Cardiac muscle cell (in vitro differentiated cells and primary cell): ENCODE measurements around the gene FHIT. TPM values are rescaled to one million over a fixed set of nuclear protein-coding genes. Genes with fewer than 3 reads are reported as not detected.

Source experiments
- DNase-seq, 2 donors: peaks; one replicate each; pipeline versions ENCODE4 v3.0.0 to v3.0.0-alpha.2; 2010 to 2017; ENCODE audit warnings: low read depth in 1 of 2, low spot score in 1 of 2
- H3K27ac ChIP-seq: fragments of 200-600 bp; sonication (generic); 2 replicates; pipeline ENCODE4 v1.5.1; 2016
- H3K27me3 ChIP-seq: fragments of 200-600 bp; sonication (generic); 2 replicates; pipeline ENCODE4 v1.6.0; 2016; ENCODE audit warnings: control low read depth
- H3K36me3 ChIP-seq: fragments of 200-600 bp; sonication (generic); 2 replicates; pipeline ENCODE4 v1.5.1; 2016; ENCODE audit warnings: control low read depth
- H3K4me1 ChIP-seq: fragments of 200-600 bp; sonication (generic); 2 replicates; pipeline ENCODE4 v1.8.1; 2017; ENCODE audit warnings: low read depth, mild to moderate bottlenecking, mixed run types
- H3K4me3 ChIP-seq: fragments of 200-600 bp; sonication (generic); 2 replicates; pipeline ENCODE4 v1.5.1; 2016; ENCODE audit warnings: mild to moderate bottlenecking
- H3K9me3 ChIP-seq: fragments of 200-600 bp; sonication (generic); 2 replicates; pipeline ENCODE4 v1.5.1; 2017; ENCODE audit warnings: low read depth, mild to moderate bottlenecking, control low read depth
- CTCF ChIP-seq: IDR thresholded peaks from 2 replicates; pipeline ENCODE4 v1.5.1; 2012; ENCODE audit warnings: low read depth, mild to moderate bottlenecking, low read length
- polyA plus RNA-seq: library from polyadenylated mRNA; unstranded; fragments of >200 nt; fragmentation: Nextera tagmentation; extraction: Ambion mirVana; gene quantifications from 2 replicates; pipeline ENCODE4 v1.2.1, GENCODE V29; 2016
- total RNA-seq: library from RNA; depleted of rRNA; stranded (reverse); fragments of >200 nt; gene quantifications from 2 replicates; pipeline ENCODE4 v1.2.3, GENCODE V29; 2016

Gene FHIT
- total and polyA plus RNA-seq, 2 experiments from 2014 or later, result 6.9 to 12.5 TPM

GRCh38 chr3:60355825-60356224, 895.4 kb downstream of the FHIT start:
- H3K27me3 ChIP-seq, result no peaks in the 10 kb centered on the region
- H3K36me3 ChIP-seq, result no peaks in the 10 kb centered on the region
- DNase-seq, result no peak
- no peak overlapping the region for H3K4me3 ChIP-seq
- H3K27ac ChIP-seq, result no peak overlapping the region
- TF ChIP-seq CTCF, result no peak
- no peaks in the 10 kb centered on the region for H3K4me1 ChIP-seq
- H3K9me3 ChIP-seq, result no peaks in the 10 kb centered on the region

- TF ChIP-seq CTCF, result no peak
- H3K4me3 ChIP-seq, result no peak overlapping the region
These were observed 899.8 kb downstream of the FHIT start for GRCh38 chr3:60351481-60351880.

GRCh38 chr3:60344340-60344739, 906.9 kb downstream of the FHIT start:
- no peak for TF ChIP-seq CTCF
- Histone ChIP-seq H3K4me3 (no peak overlapping the region), H3K27ac (no peak overlapping the region), H3K27me3 (no peaks in the 10 kb centered on the region), H3K9me3 (no peaks in the 10 kb centered on the region), H3K4me1 (peaks cover 14% of the 10 kb centered on the region), H3K36me3 (no peaks in the 10 kb centered on the region)
- no peak for DNase-seq

More at GRCh38 chr3:60351481-60351880, 899.8 kb downstream of the FHIT start:
- Histone ChIP-seq H3K36me3 (no peaks in the 10 kb centered on the region), H3K27ac (no peak overlapping the region), H3K9me3 (no peaks in the 10 kb centered on the region), H3K4me1 (no peaks in the 10 kb centered on the region), H3K27me3 (no peaks in the 10 kb centered on the region)
- no peak for DNase-seq

GRCh38 chr3:60343831-60344230, 907.4 kb downstream of the FHIT start:
- Histone ChIP-seq H3K4me1 (peaks cover 19% of the 10 kb centered on the region), H3K9me3 (no peaks in the 10 kb centered on the region), H3K4me3 (no peak overlapping the region), H3K27ac (no peak overlapping the region), H3K27me3 (no peaks in the 10 kb centered on the region), H3K36me3 (no peaks in the 10 kb centered on the region)
- DNase-seq, result no peak
- no peak for TF ChIP-seq CTCF

- Histone ChIP-seq H3K4me3 (no peak overlapping the region), H3K27ac (no peak overlapping the region), H3K36me3 (no peaks in the 10 kb centered on the region), H3K27me3 (peaks cover 26% of the 10 kb centered on the region), H3K9me3 (no peaks in the 10 kb centered on the region), H3K4me1 (peaks cover 18% of the 10 kb centered on the region)
- peak in 1 of 2 donors; percentile 63 for DNase-seq
- TF ChIP-seq CTCF, result no peak
These were observed 911.9 kb downstream of the FHIT start for GRCh38 chr3:60339304-60339703.

GRCh38 chr3:60337421-60337820, 913.8 kb downstream of the FHIT start:
- no peak for TF ChIP-seq CTCF
- Histone ChIP-seq H3K27me3 (peaks cover 29% of the 10 kb centered on the region), H3K27ac (no peak overlapping the region), H3K36me3 (no peaks in the 10 kb centered on the region), H3K4me3 (no peak overlapping the region), H3K4me1 (peaks cover 14% of the 10 kb centered on the region), H3K9me3 (no peaks in the 10 kb centered on the region)
- no peak for DNase-seq
